HepG2 (cell line): ENCODE measurements around the gene KANSL1. TPM values are rescaled to one million over a fixed set of nuclear protein-coding genes. Genes with fewer than 3 reads are reported as not detected.
"Not testable (repeated sequence)": the region's sequence is repeated elsewhere in the genome, so short reads cannot be mapped to it uniquely, and the experiment has no call there.

Experiments used
- ARID4A ChIP-seq: sonication (generic); formaldehyde crosslinking; IDR thresholded peaks from 2 replicates; pipeline ENCODE4 v1.5.0; 2020; ENCODE audit warnings: mild to moderate bottlenecking, missing genetic modification reagents, borderline replicate concordance
- GABPA ChIP-seq, 2 experiments: IDR thresholded peaks; 2 replicates each; pipeline ENCODE4 v1.6.1; 2011 to 2016; ENCODE audit warnings: low read depth in 2 of 2, low read length in 1 of 2, missing biosample characterization in 1 of 2, missing genetic modification characterization in 1 of 2
- GATAD1 ChIP-seq: IDR thresholded peaks from 2 replicates; pipeline ENCODE4 v1.6.1; 2016; ENCODE audit warnings: missing genetic modification reagents, missing compliant biosample characterization
- IRF2 ChIP-seq: IDR thresholded peaks from 2 replicates; pipeline ENCODE4 v1.6.1; 2018; ENCODE audit warnings: missing genetic modification reagents, missing compliant biosample characterization
- KDM1A ChIP-seq: IDR thresholded peaks from 2 replicates; pipeline ENCODE4 v1.6.1; 2016; ENCODE audit warnings: missing compliant biosample characterization
- KMT2A ChIP-seq: sonication (generic); formaldehyde crosslinking; IDR thresholded peaks from 2 replicates; pipeline ENCODE4 v1.4.0; 2020; ENCODE audit warnings: missing genetic modification reagents
- KMT2B ChIP-seq: IDR thresholded peaks from 2 replicates; pipeline ENCODE4 v1.6.1; 2016; ENCODE audit warnings: missing genetic modification reagents, missing compliant biosample characterization
- NFYB ChIP-seq: sonication (generic); formaldehyde crosslinking; IDR thresholded peaks from 2 replicates; pipeline ENCODE4 v1.4.0; 2020; ENCODE audit warnings: missing genetic modification reagents
- NFYC ChIP-seq: IDR thresholded peaks from 2 replicates; pipeline ENCODE4 v1.6.1; 2016; ENCODE audit warnings: missing genetic modification reagents, missing compliant biosample characterization
- PHF20 ChIP-seq: sonication (generic); formaldehyde crosslinking; IDR thresholded peaks from 2 replicates; pipeline ENCODE4 v1.5.0; 2020; ENCODE audit warnings: mild to moderate bottlenecking, missing genetic modification reagents
- SOX13 ChIP-seq, 3 experiments: fragments of 450-650 bp in 1 of 3; sonication (generic) in 1 of 3; formaldehyde crosslinking in 1 of 3; IDR thresholded peaks in 2 of 3; conservative IDR thresholded peaks in 1 of 3; 2 replicates each; pipeline versions ENCODE4 v1.5.0 to v1.6.1; 2016 to 2020; ENCODE audit warnings: antibody characterized with exemption in 1 of 3, mild to moderate bottlenecking in 1 of 3, missing compliant biosample characterization in 1 of 3, missing genetic modification reagents in 1 of 3, moderate library complexity in 1 of 3
- SP1 ChIP-seq, 2 experiments: fragments of 450-650 bp in 1 of 2; sonication (generic) in 1 of 2; formaldehyde crosslinking in 1 of 2; IDR thresholded peaks; 2 replicates each; pipeline versions ENCODE4 v1.4.0 to v1.6.1; 2016 to 2020; ENCODE audit warnings: missing genetic modification reagents in 1 of 2
- SP4 ChIP-seq: sonication (generic); formaldehyde crosslinking; IDR thresholded peaks from 2 replicates; pipeline ENCODE4 v1.8.1; 2023; ENCODE audit warnings: mild to moderate bottlenecking, missing genetic modification reagents
- SP5 ChIP-seq: IDR thresholded peaks from 2 replicates; pipeline ENCODE4 v1.6.1; 2016; ENCODE audit warnings: low read depth, borderline replicate concordance
- TAF1 ChIP-seq: sonication (generic); formaldehyde crosslinking; IDR thresholded peaks from 2 replicates; pipeline ENCODE4 v1.4.0; 2020; ENCODE audit warnings: missing genetic modification reagents
- YY1 ChIP-seq: IDR thresholded peaks from 2 replicates; pipeline ENCODE4 v1.6.1; 2011; ENCODE audit warnings: low read length, low read depth, moderate library complexity, mild to moderate bottlenecking; ENCODE audit not compliant: insufficient read depth, insufficient replicate concordance
- ZFY ChIP-seq: sonication (generic); formaldehyde crosslinking; IDR thresholded peaks from 2 replicates; pipeline ENCODE4 v1.4.0; 2020; ENCODE audit warnings: missing genetic modification reagents
- ZNF687 ChIP-seq: sonication (generic); formaldehyde crosslinking; IDR thresholded peaks from 2 replicates; pipeline ENCODE4 v1.5.1; 2020; ENCODE audit warnings: mild to moderate bottlenecking, missing genetic modification reagents, moderate library complexity
- polyA plus RNA-seq, 8 experiments: library from polyadenylated mRNA; depleted of rRNA in 3 of 8; stranded (reverse) in 7 of 8; unstranded in 1 of 8; fragments of >200 nt; fragmentation: Illumina TruSeq in 4 of 8; extraction: Trizol in 4 of 8; gene quantifications; 2 replicates each; pipeline versions ENCODE4 v1.2.1 to v1.2.3, GENCODE V29; 2011 to 2016; ENCODE audit warnings: low read depth in 4 of 8, missing spikeins in 1 of 8, mixed read lengths in 1 of 8; ENCODE audit not compliant: insufficient read depth in 1 of 8
- total RNA-seq, 5 experiments: library from RNA; depleted of rRNA; stranded (reverse); fragments of >200 nt; fragmentation: Illumina TruSeq; extraction: Trizol; gene quantifications; 2 replicates each; pipeline ENCODE4 v1.2.3, GENCODE V29; 2016; ENCODE audit warnings: low read depth in 1 of 5
- TF ChIP-seq, protein P1 (sequence below): sonication (generic); formaldehyde crosslinking; IDR thresholded peaks from 2 replicates; pipeline ENCODE4 v1.5.1; 2020; ENCODE audit warnings: missing genetic modification reagents, mild to moderate bottlenecking, borderline replicate concordance
- TF ChIP-seq, protein P2 (sequence below): IDR thresholded peaks from 2 replicates; pipeline ENCODE4 v1.6.1; 2012; ENCODE audit warnings: inconsistent platforms

The KANSL1 gene
- total and polyA plus RNA-seq, 2 of the 13 experiments (the other 11 are each of a cell fraction or from before 2014, with no cell fraction given), result 24.0 to 59.6 TPM

DNA sequence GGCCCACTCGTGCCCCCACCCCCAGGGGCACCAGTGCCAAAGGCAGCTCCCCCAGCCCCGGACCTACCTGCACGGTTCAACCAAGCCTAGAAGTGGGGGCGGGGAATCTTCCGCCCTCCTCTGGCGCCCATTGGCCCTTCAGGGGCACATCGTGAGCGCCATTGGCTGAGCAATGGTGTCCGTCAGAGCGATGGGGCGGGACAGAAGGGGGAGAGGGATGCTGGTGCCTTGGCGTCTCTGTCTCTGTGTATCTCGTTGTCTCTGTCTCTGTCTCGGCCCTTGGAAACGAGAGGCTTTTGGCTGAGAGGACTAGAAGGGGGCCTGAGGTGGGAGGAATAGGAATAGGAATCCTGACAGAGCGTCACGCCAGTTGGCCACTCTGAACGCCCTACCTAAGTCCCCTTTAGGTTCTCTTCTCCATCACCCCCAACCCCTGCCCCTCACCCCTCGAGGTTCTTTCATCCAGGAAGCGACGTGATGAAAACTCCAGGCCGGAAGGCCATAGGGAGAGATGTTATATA, 32.1 kb upstream of the KANSL1 start (continued):
- TF ChIP-seq ARID4A, result peak; percentile 22; the same call in 1 of the 2 replicates
- peak; percentile 43; the same call in 1 of the 2 replicates for TF ChIP-seq TAF1 (CRISPR knock-in tag)
- peak; percentile 59 for TF ChIP-seq GATAD1 (CRISPR knock-in tag)
- peak; percentile 75; the same call in 1 of the 2 replicates for TF ChIP-seq SP5 (CRISPR knock-in tag)
- TF ChIP-seq KDM1A, result 0 out of 2 replicates have a peak, but pooled peaks have one; percentile 64
- TF ChIP-seq, protein P1, sequence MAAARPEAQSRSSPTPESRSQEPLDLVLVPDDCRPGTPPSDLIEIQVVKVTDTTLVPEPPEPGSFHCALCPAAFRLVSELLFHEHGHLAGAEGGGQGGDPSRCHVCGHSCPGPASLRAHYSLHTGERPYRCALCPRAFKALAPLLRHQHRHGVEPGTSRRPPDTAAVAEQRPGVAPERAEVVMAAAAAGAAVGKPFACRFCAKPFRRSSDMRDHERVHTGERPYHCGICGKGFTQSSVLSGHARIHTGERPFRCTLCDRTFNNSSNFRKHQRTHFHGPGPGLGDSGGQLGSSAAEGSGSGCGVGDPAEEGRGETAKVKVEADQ, result peak; percentile 49; the same call in 1 of the 2 replicates
- TF ChIP-seq PHF20 (CRISPR knock-in tag), result peak; percentile 53
- peak; percentile 32; the same call in 1 of the 2 replicates for TF ChIP-seq IRF2 (CRISPR knock-in tag)
- peak; percentile 90 for TF ChIP-seq NFYB (CRISPR knock-in tag)
- peak; percentile 35 for TF ChIP-seq ZNF687 (CRISPR knock-in tag)
- peak; percentile 75; the same call in 1 of the 2 replicates for TF ChIP-seq SP4
- TF ChIP-seq SP1 (IDR thresholded peaks at IDR 0.05); SOX13 (CRISPR knock-in tag; conservative IDR thresholded peaks at IDR 0.05 in 1 of 2, IDR thresholded peaks at IDR 0.05 in 1 of 2); GABPA (CRISPR knock-in tag; IDR thresholded peaks at IDR 0.05; ENCODE audit: low read depth): not testable (repeated sequence)
- TF ChIP-seq SP1 (CRISPR knock-in tag; IDR thresholded peaks at IDR 0.05), result peak; percentile 81
- peak; percentile 91 for TF ChIP-seq NFYC
- peak; percentile 70; the same call in 1 of the 2 replicates for TF ChIP-seq KMT2A (CRISPR knock-in tag)
- peak; percentile 51; the same call in 1 of the 2 replicates for TF ChIP-seq SOX13 (IDR thresholded peaks at IDR 0.05)
- TF ChIP-seq, protein P2, sequence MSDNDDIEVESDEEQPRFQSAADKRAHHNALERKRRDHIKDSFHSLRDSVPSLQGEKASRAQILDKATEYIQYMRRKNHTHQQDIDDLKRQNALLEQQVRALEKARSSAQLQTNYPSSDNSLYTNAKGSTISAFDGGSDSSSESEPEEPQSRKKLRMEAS, result peak; percentile 29; the same call in 1 of the 2 replicates
- peak; percentile 82 for TF ChIP-seq KMT2B (CRISPR knock-in tag)
- TF ChIP-seq ZFY, result peak; percentile 46
- peak; percentile 14 for TF ChIP-seq YY1
- TF ChIP-seq GABPA (IDR thresholded peaks at IDR 0.05; ENCODE audit: low read depth, low read length), result 0 out of 2 replicates have a peak, but pooled peaks have one; percentile 14
